A549 treated with RU486 at 1 μM for 4 hours (cell line): ENCODE results near the gene CARD11. TPM values are rescaled to one million over a fixed set of nuclear protein-coding genes. Genes with fewer than 3 reads are reported as not detected.

Experiments
- total RNA-seq: library from RNA; stranded (reverse); fragments of 200-300 nt; extraction: Qiagen RNA extraction; gene quantifications from 5 replicates; pipeline ENCODE4 v1.2.3, GENCODE V29; 2022; ENCODE audit warnings: low read depth

The CARD11 gene
- total RNA-seq: 1.1 to 1.8 TPM (median 1.3 TPM) in 5 replicates

DNA sequence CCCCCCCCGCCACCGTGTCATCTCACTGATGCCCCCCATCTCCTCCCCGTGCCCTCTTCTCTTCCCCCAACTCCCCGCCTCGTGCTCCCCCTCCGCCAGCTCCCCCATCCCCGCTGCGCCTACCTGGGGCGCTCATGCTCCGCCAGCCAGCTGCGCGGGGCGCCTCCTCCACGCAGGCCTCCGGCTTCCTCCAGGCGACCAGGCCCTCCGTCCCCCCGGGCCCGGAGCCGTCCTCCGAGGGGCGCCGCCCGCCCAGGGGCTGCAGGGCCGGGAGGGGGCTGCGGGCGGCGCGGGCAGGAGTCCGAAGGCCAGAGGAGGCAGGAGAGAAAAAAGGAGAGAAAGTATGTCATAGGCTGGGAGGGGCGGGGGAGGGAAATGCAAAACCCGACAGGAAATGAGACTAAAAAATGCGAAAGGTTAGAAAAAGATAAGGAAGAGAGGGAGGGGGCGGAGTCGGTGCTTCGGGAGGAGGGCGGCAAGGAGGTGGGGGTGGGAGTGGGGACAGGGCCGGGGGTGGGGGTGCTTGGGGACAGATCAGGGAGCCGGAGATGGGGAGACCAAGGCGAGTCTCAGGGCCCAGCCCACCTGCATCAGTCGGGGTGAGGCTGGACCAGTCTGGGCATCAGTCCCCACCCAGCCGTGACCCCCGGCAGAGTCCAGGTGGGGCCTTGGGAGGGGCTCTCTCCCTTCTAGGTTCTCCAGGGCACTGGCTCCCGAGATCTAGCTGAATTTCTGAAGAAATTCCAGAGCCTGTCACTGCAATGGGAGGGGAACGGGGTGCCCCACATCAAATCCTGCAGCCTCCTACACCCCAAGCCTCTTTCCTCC, at the start of gene CARD11:
Gene CARD11 (minus strand): TSS at position 324 of the 828 bp plus-strand sequence. CDS start 85,361 bp downstream, outside the sequence.

Other genes with a start within 250 kb of the CARD11 start
- 38.1 to 48.2 TPM (median 44.2 TPM) in 5 replicates for gene GNA12, start 199.6 kb downstream of the CARD11 start, total RNA-seq